Measurements from ENCODE around the gene MYCL. TPM values are rescaled to one million over a fixed set of nuclear protein-coding genes. Genes with fewer than 3 reads are reported as not detected.
A peak's percentile ranks its signal among the peaks of the same experiment; 100 is the strongest.

Gene MYCL
- total and polyA plus RNA-seq, 4 donors = 2.4 to 7.8 (median 4.4) TPM

GRCh38 chr1:39927538-39927937, 25.8 kb upstream of the MYCL start:
- Histone ChIP-seq H3K4me3 (no peak overlapping the region), H3K4me1 (ENCODE audit: control insufficient read depth in 5 of 5, insufficient read depth in 5 of 5, low read length in 5 of 5) (peaks cover 0 to 11% (median under 1%) of the 10 kb centered on the region in 5 donors), H3K9ac (ENCODE audit: insufficient read depth in 1 of 2, low read length in 2 of 2) (no peak overlapping the region), H3K27me3 (ENCODE audit: control insufficient read depth in 3 of 3, insufficient read depth in 3 of 3, low read length in 2 of 3) (peaks cover 0 to 4% (median 3%) of the 10 kb centered on the region in 3 donors), H3K9me3 (ENCODE audit: control insufficient read depth in 4 of 4, insufficient read depth in 3 of 4, low read length in 3 of 4) (no peaks in the 10 kb centered on the region), H3K27ac (ENCODE audit: low read depth in 1 of 2, low read length in 1 of 2) (no peak overlapping the region), H3K36me3 (ENCODE audit: control insufficient read depth in 4 of 4, insufficient read depth in 4 of 4, low read length in 4 of 4) (no peaks in the 10 kb centered on the region)
- DNase-seq (no peak), ATAC-seq (ENCODE audit: insufficient read depth, low FRiP score) (no peak)
- no peak for TF ChIP-seq CTCF (IDR thresholded peaks at IDR 0.05; ENCODE audit: control extremely low read depth, extremely low read depth)
- WGBS, 2 donors = 25 to 32% methylated on average over 3 of the region's 3 CpGs

GRCh38 chr1:39926820-39927219, 25.1 kb upstream of the MYCL start:
- no peaks in the 10 kb centered on the region for H3K36me3 ChIP-seq (ENCODE audit: control insufficient read depth in 4 of 4, insufficient read depth in 4 of 4, low read length in 4 of 4)

GRCh38 chr1:39926343-39926793, 24.7 kb upstream of the MYCL start:
- DNase-seq (no peak), ATAC-seq (ENCODE audit: insufficient read depth, low FRiP score) (no peak)
- 48% methylated on average over 6 of the region's 6 CpGs for WGBS, 2 donors
- Histone ChIP-seq H3K9ac (ENCODE audit: insufficient read depth in 1 of 2, low read length in 2 of 2) (no peak overlapping the region), H3K4me3 (no peak overlapping the region), H3K9me3 (ENCODE audit: control insufficient read depth in 4 of 4, insufficient read depth in 3 of 4, low read length in 3 of 4) (no peaks in the 10 kb centered on the region), H3K4me1 (ENCODE audit: control insufficient read depth in 5 of 5, insufficient read depth in 5 of 5, low read length in 5 of 5) (peaks cover 0 to 11% (median 4%) of the 10 kb centered on the region in 5 donors), H3K27ac (ENCODE audit: low read depth in 1 of 2, low read length in 1 of 2) (no peak overlapping the region), H3K27me3 (ENCODE audit: control insufficient read depth in 3 of 3, insufficient read depth in 3 of 3, low read length in 2 of 3) (peaks cover 0 to 13% (median 5%) of the 10 kb centered on the region in 3 donors), H3K36me3 (ENCODE audit: control insufficient read depth in 4 of 4, insufficient read depth in 4 of 4, low read length in 4 of 4) (no peaks in the 10 kb centered on the region)
- no peak for TF ChIP-seq CTCF (IDR thresholded peaks at IDR 0.05; ENCODE audit: control extremely low read depth, extremely low read depth)

More at GRCh38 chr1:39926820-39927219, 25.1 kb upstream of the MYCL start:
- Histone ChIP-seq H3K4me1 (ENCODE audit: control insufficient read depth in 5 of 5, insufficient read depth in 5 of 5, low read length in 5 of 5) (peaks cover 0 to 11% (median 4%) of the 10 kb centered on the region in 5 donors), H3K4me3 (no peak overlapping the region), H3K9me3 (ENCODE audit: control insufficient read depth in 4 of 4, insufficient read depth in 3 of 4, low read length in 3 of 4) (no peaks in the 10 kb centered on the region), H3K27me3 (ENCODE audit: control insufficient read depth in 3 of 3, insufficient read depth in 3 of 3, low read length in 2 of 3) (peaks cover 0 to 8% (median 5%) of the 10 kb centered on the region in 3 donors), H3K27ac (ENCODE audit: low read depth in 1 of 2, low read length in 1 of 2) (peak overlapping the region in 1 of 2 donors; percentile 23), H3K9ac (ENCODE audit: insufficient read depth in 1 of 2, low read length in 2 of 2) (no peak overlapping the region)
- no peak for DNase-seq
- TF ChIP-seq CTCF (IDR thresholded peaks at IDR 0.05; ENCODE audit: control extremely low read depth, extremely low read depth) = no peak
- ATAC-seq (ENCODE audit: insufficient read depth, low FRiP score) = no peak
- 54 to 74% methylated on average over 6 of the region's 6 CpGs for WGBS, 2 donors

Data from lung (tissue), 12 donors.